Activated CD4-positive, alpha-beta T cell treated with anti-CD3 and anti-CD28 coated beads, Interleukin-2, amount 50 U/mL, for 24 hours (primary cell): Measurements from ENCODE around the gene JMJD7.

Source experiments
- DNase-seq, 2 donors: peaks; one replicate each; pipeline ENCODE4 v3.0.0-alpha.2; 2020; ENCODE audit warnings: low read depth in 1 of 2, low spot score in 1 of 2

Gene JMJD7

GRCh38 chr15:41881550-41881919 lies 53.6 kb downstream of the JMJD7 start:
- no peak for DNase-seq

- DNase-seq, result no peak
These were observed 54.2 kb downstream of the JMJD7 start for GRCh38 chr15:41881920-41882688.

- DNase-seq, result no peak
These were observed 55.0 kb downstream of the JMJD7 start for GRCh38 chr15:41882689-41883483.

GRCh38 chr15:41883484-41883825 lies 55.6 kb downstream of the JMJD7 start:
- no peak for DNase-seq

GRCh38 chr15:41884458-41884857 lies 56.6 kb downstream of the JMJD7 start:
- no peak for DNase-seq

- DNase-seq, result no peak
These were observed 57.4 kb downstream of the JMJD7 start for GRCh38 chr15:41885321-41885720.

GRCh38 chr15:41885841-41886240 lies 57.9 kb downstream of the JMJD7 start:
- DNase-seq, result no peak

GRCh38 chr15:41886741-41887140 lies 58.8 kb downstream of the JMJD7 start:
- DNase-seq, result no peak

GRCh38 chr15:41887161-41887560 lies 59.3 kb downstream of the JMJD7 start:
- DNase-seq, result no peak
